Activated CD4-positive, alpha-beta memory T cell treated with anti-CD3 and anti-CD28 coated beads for 36 hours (primary cell): ENCODE results near the gene TMEM19. TPM values are rescaled to one million over a fixed set of nuclear protein-coding genes. Genes with fewer than 3 reads are reported as not detected.
A peak's percentile ranks its signal among the peaks of the same experiment; 100 is the strongest.

ENCODE experiments used
- CTCF ChIA-PET: fragments of 350-600 bp; sonication (Branson Sonifier 250); formaldehyde crosslinking; loops from one replicate; lab custom pipeline; 2021; ENCODE audit warnings: antibody characterized with exemption, inconsistent platforms; lab: Charles Lee
- POLR2A ChIA-PET: fragments of 350-600 bp; sonication (Branson Sonifier 250); formaldehyde crosslinking; loops from one replicate; lab custom pipeline; 2021; ENCODE audit warnings: antibody characterized with exemption; lab: Charles Lee
- DNase-seq: peaks from one replicate; pipeline ENCODE4 v3.0.0-alpha.2; 2020
- H3K27ac Mint-ChIP-seq: one replicate; pipeline ENCODE4 v1.8.0; 2021; ENCODE audit warnings: mixed read lengths
- H3K27me3 Mint-ChIP-seq: one replicate; pipeline ENCODE4 v1.8.0; 2021; ENCODE audit warnings: mixed read lengths
- H3K36me3 Mint-ChIP-seq: one replicate; pipeline ENCODE4 v1.8.0; 2021; ENCODE audit warnings: mixed read lengths
- H3K4me1 Mint-ChIP-seq: one replicate; pipeline ENCODE4 v1.8.0; 2021; ENCODE audit warnings: low read depth, mixed read lengths
- H3K4me3 Mint-ChIP-seq: one replicate; pipeline ENCODE4 v1.8.0; 2021; ENCODE audit warnings: mild to moderate bottlenecking, mixed read lengths
- H3K9me3 Mint-ChIP-seq: one replicate; pipeline ENCODE4 v1.8.0; 2021; ENCODE audit warnings: mixed read lengths
- intact Hi-C: fragments of 100-400 bp; cut with micrococcal nuclease; formaldehyde crosslinking; loops from one replicate; pipeline ENCODE4 v1.15.1; 2023
- total RNA-seq, 2 experiments: library from RNA; stranded (reverse); gene quantifications; one replicate each; pipeline ENCODE4 v1.2.3, GENCODE V29; 2021

TMEM19 gene
- total RNA-seq, 2 experiments from 2014 or later: 10.8 to 11.7 TPM

DNA sequence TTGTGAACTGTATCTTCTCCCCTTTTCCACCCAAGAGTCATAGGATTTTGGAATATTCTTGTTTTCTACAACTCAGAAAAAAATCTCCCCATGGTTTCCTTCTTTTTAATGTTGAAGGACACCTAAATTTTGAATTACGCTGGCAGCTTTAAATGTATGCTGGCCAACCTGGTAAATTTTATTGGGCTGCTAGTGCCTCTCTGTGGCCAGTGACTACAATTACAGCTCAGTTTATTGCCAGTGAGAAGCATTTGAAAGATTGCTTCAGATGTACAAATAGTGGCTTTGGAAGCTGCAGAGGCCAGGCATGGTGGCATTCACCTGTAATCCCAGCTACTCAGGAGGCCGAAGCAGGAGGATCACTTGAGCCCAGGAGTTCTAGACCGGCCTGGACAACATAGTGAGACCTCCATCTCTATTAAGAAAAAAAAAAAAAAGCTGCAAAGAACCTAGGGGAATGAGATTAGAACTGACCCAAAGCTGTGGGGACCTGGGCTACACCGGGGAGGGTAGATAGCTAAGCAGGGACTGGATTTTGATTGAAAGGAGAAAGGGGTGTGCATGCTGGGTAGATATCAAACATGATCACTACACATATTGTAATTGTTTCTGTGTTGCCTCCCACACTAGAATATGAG lies 61.2 kb downstream of the TMEM19 start:
- POLR2A ChIA-PET: interaction anchor here (0.7 to 1.7 kb wide), 2 partner anchors 20 to 83 kb away, joined by 3 to 5 read pairs; partner anchors contain the start of genes THAP2 and ZFC3H1
- H3K9me3 Mint-ChIP-seq: no peaks in the 10 kb centered on the region

DNA sequence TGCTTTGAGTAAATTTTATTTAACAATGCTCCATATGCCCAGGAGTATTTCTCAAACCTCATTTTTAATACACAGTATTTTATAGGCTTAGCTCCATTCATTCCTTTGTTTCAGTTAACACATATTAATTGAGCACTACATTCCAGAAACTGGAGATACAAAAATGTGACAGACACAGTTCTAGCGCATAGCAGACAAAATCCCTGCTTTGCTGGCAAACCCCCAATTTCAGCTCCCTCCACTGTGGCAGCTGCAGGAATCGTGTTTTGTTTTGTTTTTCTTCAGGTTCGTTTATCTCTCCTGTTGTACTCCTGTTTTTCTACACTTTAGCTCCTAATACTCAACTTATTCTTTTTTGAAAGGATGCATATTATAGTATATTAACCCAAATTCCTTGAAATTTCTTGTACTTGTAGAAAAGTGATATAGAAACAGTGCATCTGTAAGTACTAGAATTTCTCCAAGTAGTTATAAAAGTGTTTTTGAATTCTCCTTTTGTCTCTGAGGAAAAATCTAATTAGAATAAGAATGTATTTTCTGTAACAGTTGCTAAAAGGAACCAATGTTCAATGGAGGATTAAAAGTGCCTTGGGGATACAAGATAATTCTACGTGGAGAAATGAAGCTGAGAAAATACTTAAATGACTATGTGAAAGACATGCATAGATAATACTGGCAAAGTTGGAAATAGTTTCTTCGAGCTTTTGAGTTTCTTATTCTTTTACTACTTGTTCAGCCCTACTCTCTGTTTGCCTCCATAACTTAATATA lies 62.4 kb downstream of the TMEM19 start:
- H3K27me3 Mint-ChIP-seq: peaks cover 1% of the 10 kb centered on the region
- H3K36me3 Mint-ChIP-seq: no peaks in the 10 kb centered on the region
- H3K27ac Mint-ChIP-seq: no peak overlapping the region
- no peak overlapping the region for H3K4me3 Mint-ChIP-seq
- intact Hi-C loops: loop anchor here (5.0 kb wide), 2 partner anchors 1016 to 1156 kb away; no protein-coding TSS in a partner anchor
- peaks cover 2% of the 10 kb centered on the region for H3K4me1 Mint-ChIP-seq
- ChIA-PET CTCF (interaction anchor here (0.6 to 8.3 kb wide), 26 partner anchors 8 to 356 kb away, joined by 3 to 132 read pairs (median 6); partner anchors contain the start of genes THAP2, TMEM19 and ZFC3H1), POLR2A (interaction anchor here (1.0 to 1.7 kb wide), 2 partner anchors 84 to 333 kb away, joined by 3 to 5 read pairs; partner anchors contain the start of genes THAP2 and ZFC3H1)
- DNase-seq: no peak
- H3K9me3 Mint-ChIP-seq: no peaks in the 10 kb centered on the region

More for the DNA sequence above, 61.2 kb downstream of the TMEM19 start:
- no peak overlapping the region for H3K27ac Mint-ChIP-seq
- peaks cover 1% of the 10 kb centered on the region for H3K27me3 Mint-ChIP-seq
- no peak overlapping the region for H3K4me3 Mint-ChIP-seq
- DNase-seq: peak; percentile 55
- peaks cover 2% of the 10 kb centered on the region for H3K4me1 Mint-ChIP-seq
- H3K36me3 Mint-ChIP-seq: no peaks in the 10 kb centered on the region
- intact Hi-C loops: loop anchor here (1.0 to 5.0 kb wide), 6 partner anchors 60 to 1155 kb away; partner anchors contain the start of genes THAP2 and TMEM19
- CTCF ChIA-PET: interaction anchor here (0.6 to 8.3 kb wide), 50 partner anchors 9 to 355 kb away, joined by 3 to 132 read pairs (median 4); partner anchors contain the start of genes THAP2, TMEM19 and ZFC3H1

GRCh38 chr12:71749666-71750065 lies 63.8 kb downstream of the TMEM19 start:
- intact Hi-C loops: loop anchor here (5.0 to 10.0 kb wide), 4 partner anchors 188 to 1505 kb away; partner anchors contain the start of genes CNOT2 and TPH2
- CTCF ChIA-PET: interaction anchor here (4.3 to 8.3 kb wide), 2 partner anchors 63 to 334 kb away, joined by 32 to 132 read pairs; partner anchors contain the start of gene TMEM19
- H3K27ac Mint-ChIP-seq: no peak overlapping the region
- POLR2A ChIA-PET: no interaction called here
- H3K4me1 Mint-ChIP-seq: peaks cover 10% of the 10 kb centered on the region
- H3K4me3 Mint-ChIP-seq: no peak overlapping the region
- DNase-seq: no peak
- H3K9me3 Mint-ChIP-seq: no peaks in the 10 kb centered on the region
- no peaks in the 10 kb centered on the region for H3K36me3 Mint-ChIP-seq
- peaks cover 1% of the 10 kb centered on the region for H3K27me3 Mint-ChIP-seq

GRCh38 chr12:71752891-71753290 lies 67.0 kb downstream of the TMEM19 start:
- peaks cover 1% of the 10 kb centered on the region for H3K27me3 Mint-ChIP-seq
- CTCF ChIA-PET: interaction anchor here (1.9 to 2.6 kb wide), 2 partner anchors 27 to 68 kb away, joined by 5 to 16 read pairs; no protein-coding TSS in a partner anchor
- no peak overlapping the region for H3K4me3 Mint-ChIP-seq
- peaks cover 20% of the 10 kb centered on the region for H3K4me1 Mint-ChIP-seq
- DNase-seq: no peak
- intact Hi-C loops: loop anchor here (5.0 to 10.0 kb wide), 2 partner anchors 184 to 1508 kb away; partner anchors contain the start of genes CNOT2 and TPH2
- peaks cover 24% of the 10 kb centered on the region for H3K36me3 Mint-ChIP-seq
- POLR2A ChIA-PET: interaction anchor here (4.2 kb wide), 1 partner anchor 89 kb away, joined by 37 read pairs; the partner anchor contains the start of genes THAP2 and ZFC3H1
- H3K9me3 Mint-ChIP-seq: no peaks in the 10 kb centered on the region
- H3K27ac Mint-ChIP-seq: no peak overlapping the region

Other genes starting within 250 kb of the TMEM19 start
- not detected for gene LGR5, start 246.3 kb upstream of the TMEM19 start, total RNA-seq
- 10 to 100 TPM; 55.9 to 64.9 TPM for gene ZFC3H1, start 22.2 kb upstream of the TMEM19 start, total RNA-seq
- 1 to 10 TPM; 9.4 to 9.5 TPM for gene THAP2, start 21.8 kb upstream of the TMEM19 start, total RNA-seq
- gene RAB21, start 68.8 kb downstream of the TMEM19 start, total RNA-seq: 10 to 100 TPM; 72.7 to 76.8 TPM
- gene TBC1D15, start 153.7 kb downstream of the TMEM19 start, total RNA-seq: 10 to 100 TPM; 54.9 to 57.6 TPM